SU-DHL-6 (cell line): ENCODE data around the gene NKX2-3.

Experiments used
- H2AFZ ChIP-seq: fragments of 200-600 bp; sonication (generic); 2 replicates; pipeline ENCODE4 v1.6.1; 2014; ENCODE audit warnings: low read depth, mild to moderate bottlenecking, moderate library complexity, mixed read lengths, antibody characterized with exemption, low read length; ENCODE audit not compliant: severe bottlenecking
- H3F3A ChIP-seq: fragments of 200-600 bp; shearing (Covaris generic); 2 replicates; pipeline ENCODE4 v1.6.0; 2016; ENCODE audit warnings: antibody characterized with exemption, mild to moderate bottlenecking; ENCODE audit not compliant: insufficient read depth
- H3K27ac ChIP-seq: fragments of 200-600 bp; sonication (generic); 2 replicates; pipeline ENCODE4 v1.5.1; 2016; ENCODE audit warnings: low read depth, mild to moderate bottlenecking, low read length, moderate library complexity, mixed read lengths
- H3K27me3 ChIP-seq: fragments of 200-600 bp; sonication (generic), shearing (Covaris generic); 2 replicates; pipeline ENCODE4 v1.6.0; 2014; ENCODE audit warnings: mild to moderate bottlenecking, low read length
- H3K36me3 ChIP-seq: fragments of 200-600 bp; sonication (generic); 2 replicates; pipeline ENCODE4 v1.6.1; 2014; ENCODE audit warnings: mild to moderate bottlenecking, low read length, mixed read lengths
- H3K4me2 ChIP-seq: fragments of 300-600, 200-600 bp; shearing (Covaris generic), sonication (generic); 2 replicates; pipeline ENCODE4 v1.6.0; 2014; ENCODE audit warnings: low read length, low read depth, mild to moderate bottlenecking; ENCODE audit not compliant: poor library complexity, severe bottlenecking
- H3K4me3 ChIP-seq: fragments of 200-600 bp; sonication (generic); 2 replicates; pipeline ENCODE4 v1.5.1; 2014; ENCODE audit warnings: antibody characterized with exemption, low read length, mild to moderate bottlenecking, mixed read lengths; ENCODE audit not compliant: insufficient read depth, poor library complexity, severe bottlenecking
- H3K79me2 ChIP-seq: fragments of 200-600 bp; sonication (generic); 2 replicates; pipeline ENCODE4 v1.6.1; 2014; ENCODE audit warnings: mild to moderate bottlenecking, low read length, moderate library complexity; ENCODE audit not compliant: insufficient read depth
- H3K9ac ChIP-seq: fragments of 200-600 bp; sonication (generic); 2 replicates; pipeline ENCODE4 v1.7.0; 2014; ENCODE audit warnings: mild to moderate bottlenecking, low read length
- H3K9me2 ChIP-seq: fragments of 200-600 bp; sonication (generic); replicated peaks from 2 replicates; pipeline ENCODE4 v1.6.1; 2014; ENCODE audit warnings: low read length; ENCODE audit not compliant: insufficient read depth
- H3K9me3 ChIP-seq: fragments of 200-600 bp; sonication (generic); 2 replicates; pipeline ENCODE4 v1.6.1; 2014; ENCODE audit warnings: low read length, mixed read lengths; ENCODE audit not compliant: insufficient read depth
- H4K20me1 ChIP-seq: fragments of 200-600 bp; sonication (generic); 2 replicates; pipeline ENCODE4 v1.6.1; 2014; ENCODE audit warnings: low read depth, mild to moderate bottlenecking, antibody characterized with exemption, low read length, moderate library complexity, mixed read lengths
- CTCF ChIP-seq: fragments of 200-600 bp; sonication (generic); IDR thresholded peaks from one replicate; pipeline ENCODE4 v1.5.1; 2017; ENCODE audit warnings: antibody characterized with exemption, mild to moderate bottlenecking, low read length, moderate library complexity; ENCODE audit not compliant: insufficient read depth, poor library complexity, severe bottlenecking
- EZH2phosphoT487 ChIP-seq: fragments of 200-600 bp; sonication (generic), shearing (Covaris generic); conservative IDR thresholded peaks from 2 replicates; pipeline ENCODE4 v1.6.1; 2018; ENCODE audit warnings: mild to moderate bottlenecking, antibody characterized with exemption, low read length, moderate library complexity, mixed read lengths

The NKX2-3 gene

GRCh38 chr10:99537989-99538917, 5.5 kb downstream of the NKX2-3 start:
- H3K79me2 ChIP-seq = no peaks in the 10 kb centered on the region
- H3K9ac ChIP-seq = no peak overlapping the region
- no peaks in the 10 kb centered on the region for H3K36me3 ChIP-seq
- H3K27ac ChIP-seq = no peak overlapping the region
- no peak for TF ChIP-seq CTCF
- no peak for TF ChIP-seq EZH2phosphoT487
- no peak overlapping the region for H2AFZ ChIP-seq
- H3F3A ChIP-seq = no peaks in the 10 kb centered on the region
- no peaks in the 10 kb centered on the region for H4K20me1 ChIP-seq
- no peaks in the 10 kb centered on the region for H3K27me3 ChIP-seq
- H3K4me2 ChIP-seq = no peak overlapping the region
- no peak overlapping the region for H3K4me3 ChIP-seq
- H3K9me3 ChIP-seq = no peaks in the 10 kb centered on the region
- H3K9me2 ChIP-seq = no peaks in the 10 kb centered on the region

DNA sequence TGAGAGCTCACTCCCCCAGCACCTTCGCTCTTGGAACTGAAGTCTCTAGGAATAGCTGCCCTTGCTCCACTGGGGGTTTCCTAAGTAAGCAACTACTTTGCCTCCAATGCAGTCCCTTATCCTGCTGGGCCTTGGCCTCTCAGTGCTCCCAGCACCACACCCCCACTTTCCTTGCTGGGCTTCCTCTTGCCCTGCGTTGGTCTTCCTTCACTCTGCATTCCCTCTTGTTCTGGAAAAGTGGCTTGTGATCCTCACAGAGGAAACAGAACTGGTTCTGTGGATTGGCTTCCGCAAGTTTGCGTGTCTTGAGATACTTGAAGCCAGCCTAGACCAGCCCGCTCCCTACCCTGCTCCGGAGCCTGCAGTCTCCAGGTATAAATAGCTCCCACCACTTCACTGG, 6.4 kb downstream of the NKX2-3 start:
- no peaks in the 10 kb centered on the region for H3K79me2 ChIP-seq
- no peak overlapping the region for H3K9ac ChIP-seq
- no peaks in the 10 kb centered on the region for H3K9me3 ChIP-seq
- no peaks in the 10 kb centered on the region for H3K27me3 ChIP-seq
- no peak overlapping the region for H2AFZ ChIP-seq
- no peaks in the 10 kb centered on the region for H3K9me2 ChIP-seq
- no peak overlapping the region for H3K4me3 ChIP-seq
- H3F3A ChIP-seq = no peaks in the 10 kb centered on the region
- no peak for TF ChIP-seq EZH2phosphoT487
- H3K4me2 ChIP-seq = no peak overlapping the region
- H3K27ac ChIP-seq = no peak overlapping the region
- no peaks in the 10 kb centered on the region for H4K20me1 ChIP-seq
- no peaks in the 10 kb centered on the region for H3K36me3 ChIP-seq

GRCh38 chr10:99539820-99540219, 7.1 kb downstream of the NKX2-3 start:
- no peak overlapping the region for H3K27ac ChIP-seq
- no peaks in the 10 kb centered on the region for H3K9me2 ChIP-seq
- H3K9ac ChIP-seq = no peak overlapping the region
- H4K20me1 ChIP-seq = no peaks in the 10 kb centered on the region
- no peak for TF ChIP-seq EZH2phosphoT487
- TF ChIP-seq CTCF = no peak
- H3K4me3 ChIP-seq = no peak overlapping the region
- no peaks in the 10 kb centered on the region for H3K36me3 ChIP-seq
- no peaks in the 10 kb centered on the region for H3F3A ChIP-seq
- H3K4me2 ChIP-seq = no peak overlapping the region
- no peaks in the 10 kb centered on the region for H3K79me2 ChIP-seq
- H3K27me3 ChIP-seq = no peaks in the 10 kb centered on the region
- no peak overlapping the region for H2AFZ ChIP-seq
- no peaks in the 10 kb centered on the region for H3K9me3 ChIP-seq

DNA sequence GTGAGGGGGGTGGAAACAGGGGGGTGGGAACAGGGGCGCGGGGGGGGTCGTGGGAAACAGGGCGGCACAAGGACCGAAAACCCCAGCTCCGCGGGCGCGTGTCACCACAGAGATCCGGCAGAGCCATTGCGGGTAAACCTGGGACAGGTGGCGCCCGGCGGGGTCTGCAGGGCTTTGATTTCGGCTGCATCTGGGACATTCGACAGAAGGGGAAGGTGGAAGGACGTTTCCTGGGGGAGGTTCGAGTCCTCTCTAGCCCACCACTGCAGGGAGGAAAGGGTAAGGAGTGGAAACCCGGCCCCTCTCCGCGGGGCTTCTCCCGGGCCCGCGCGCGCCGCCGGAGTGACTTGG, 7.5 kb downstream of the NKX2-3 start:
- H3K79me2 ChIP-seq = no peaks in the 10 kb centered on the region
- H3K4me3 ChIP-seq = no peak overlapping the region
- no peak overlapping the region for H3K27ac ChIP-seq
- H3K9ac ChIP-seq = no peak overlapping the region
- H3K9me2 ChIP-seq = no peaks in the 10 kb centered on the region
- H3K27me3 ChIP-seq = no peaks in the 10 kb centered on the region
- H4K20me1 ChIP-seq = no peaks in the 10 kb centered on the region
- no peaks in the 10 kb centered on the region for H3K36me3 ChIP-seq
- no peak overlapping the region for H2AFZ ChIP-seq
- H3F3A ChIP-seq = no peaks in the 10 kb centered on the region
- no peak overlapping the region for H3K4me2 ChIP-seq
- no peak for TF ChIP-seq EZH2phosphoT487
- no peak for TF ChIP-seq CTCF
- no peaks in the 10 kb centered on the region for H3K9me3 ChIP-seq
